Measurements from ENCODE around the gene SHANK3. TPM values are rescaled to one million over a fixed set of nuclear protein-coding genes. Genes with fewer than 3 reads are reported as not detected.

The SHANK3 gene
- total RNA-seq, 2 experiments from 2014 or later = 0.15 TPM; not detected in 1

- no peaks in the 10 kb centered on the region for H3K9me3 ChIP-seq (ENCODE audit: low read length)
- no peaks in the 10 kb centered on the region for H3K79me2 ChIP-seq (ENCODE audit: insufficient read depth, low read depth, low read length)
- POLR2A ChIA-PET = no interaction called here
- H3K9me2 ChIP-seq (ENCODE audit: insufficient read depth, low read length) = no peaks in the 10 kb centered on the region
- H4K20me1 ChIP-seq (ENCODE audit: insufficient read depth, low read length) = no peaks in the 10 kb centered on the region
- no peak overlapping the region for H3K27ac ChIP-seq (ENCODE audit: low read depth, low read length, poor library complexity, severe bottlenecking)
- H3K4me1 ChIP-seq (ENCODE audit: insufficient read depth, low read length, poor library complexity, severe bottlenecking) = no peaks in the 10 kb centered on the region
- H3K36me3 ChIP-seq (ENCODE audit: insufficient read depth, low read length) = no peaks in the 10 kb centered on the region
- BruUV-seq (replicated peaks) = no TSS peak
- no peak overlapping the region for H2AFZ ChIP-seq (ENCODE audit: low read length)
- DNase-seq (ENCODE audit: low spot score) = peak; percentile 34
- no peak overlapping the region for H3K4me2 ChIP-seq (ENCODE audit: low read length)
- no peak overlapping the region for H3K4me3 ChIP-seq (ENCODE audit: low read depth, low read length, poor library complexity, severe bottlenecking)
- peak; percentile 69 for TF ChIP-seq CTCF (conservative IDR thresholded peaks at IDR 0.05; ENCODE audit: low read length)
- no peak for TF ChIP-seq EZH2phosphoT487 (IDR thresholded peaks at IDR 0.05; ENCODE audit: borderline replicate concordance, low read depth, low read length)
- CTCF ChIA-PET (ENCODE audit: unreplicated experiment) = no interaction called here
- intact Hi-C loops (cut with micrococcal nuclease; ENCODE audit: unreplicated experiment) = no loop called here
Measured at GRCh38 chr22:50699756-50700386, 27.2 kb downstream of the SHANK3 start.

- no peak overlapping the region for H3K4me3 ChIP-seq (ENCODE audit: low read depth, low read length, poor library complexity, severe bottlenecking)
- intact Hi-C loops (cut with micrococcal nuclease; ENCODE audit: unreplicated experiment) = no loop called here
- H3K36me3 ChIP-seq (ENCODE audit: insufficient read depth, low read length) = no peaks in the 10 kb centered on the region
- DNase-seq (ENCODE audit: low spot score) = no peak
- ChIA-PET CTCF (ENCODE audit: unreplicated experiment) (no interaction called here), POLR2A (no interaction called here)
- no peak for TF ChIP-seq CTCF (conservative IDR thresholded peaks at IDR 0.05; ENCODE audit: low read length)
- no peak for TF ChIP-seq EZH2phosphoT487 (IDR thresholded peaks at IDR 0.05; ENCODE audit: borderline replicate concordance, low read depth, low read length)
- no peaks in the 10 kb centered on the region for H3K9me3 ChIP-seq (ENCODE audit: low read length)
- H3K27ac ChIP-seq (ENCODE audit: low read depth, low read length, poor library complexity, severe bottlenecking) = no peak overlapping the region
- H3K4me2 ChIP-seq (ENCODE audit: low read length) = no peak overlapping the region
- no peak overlapping the region for H2AFZ ChIP-seq (ENCODE audit: low read length)
- BruUV-seq (replicated peaks) = no TSS peak
- no peaks in the 10 kb centered on the region for H3K4me1 ChIP-seq (ENCODE audit: insufficient read depth, low read length, poor library complexity, severe bottlenecking)
- H4K20me1 ChIP-seq (ENCODE audit: insufficient read depth, low read length) = no peaks in the 10 kb centered on the region
- H3K9me2 ChIP-seq (ENCODE audit: insufficient read depth, low read length) = no peaks in the 10 kb centered on the region
- no peaks in the 10 kb centered on the region for H3K79me2 ChIP-seq (ENCODE audit: insufficient read depth, low read depth, low read length)
Measured at GRCh38 chr22:50700387-50701075, 27.9 kb downstream of the SHANK3 start.

- Histone ChIP-seq H3K4me1 (ENCODE audit: insufficient read depth, low read length, poor library complexity, severe bottlenecking) (no peaks in the 10 kb centered on the region), H3K9me3 (ENCODE audit: low read length) (no peaks in the 10 kb centered on the region), H3K4me2 (ENCODE audit: low read length) (no peak overlapping the region), H3K4me3 (ENCODE audit: low read depth, low read length, poor library complexity, severe bottlenecking) (no peak overlapping the region), H2AFZ (ENCODE audit: low read length) (no peak overlapping the region), H3K79me2 (ENCODE audit: insufficient read depth, low read depth, low read length) (no peaks in the 10 kb centered on the region), H3K36me3 (ENCODE audit: insufficient read depth, low read length) (no peaks in the 10 kb centered on the region), H3K9me2 (ENCODE audit: insufficient read depth, low read length) (no peaks in the 10 kb centered on the region), H4K20me1 (ENCODE audit: insufficient read depth, low read length) (no peaks in the 10 kb centered on the region), H3K27ac (ENCODE audit: low read depth, low read length, poor library complexity, severe bottlenecking) (no peak overlapping the region)
- ChIA-PET POLR2A (no interaction called here), CTCF (ENCODE audit: unreplicated experiment) (no interaction called here)
- no TSS peak for BruUV-seq (replicated peaks)
- TF ChIP-seq EZH2phosphoT487 (IDR thresholded peaks at IDR 0.05; ENCODE audit: borderline replicate concordance, low read depth, low read length) (no peak), CTCF (conservative IDR thresholded peaks at IDR 0.05; ENCODE audit: low read length) (no peak)
- intact Hi-C loops (cut with micrococcal nuclease; ENCODE audit: unreplicated experiment) = no loop called here
- no peak for DNase-seq (ENCODE audit: low spot score)
Measured at GRCh38 chr22:50701076-50701419, 28.4 kb downstream of the SHANK3 start.

Measured in OCI-LY7 (cell line).